ENCODE measurements around the gene COL23A1. TPM values are rescaled to one million over a fixed set of nuclear protein-coding genes. Genes with fewer than 3 reads are reported as not detected.

Gene COL23A1
- total RNA-seq, 1 experiment from 2014 or later, result 0.18 TPM

- Histone ChIP-seq H3K27me3 (replicated peaks; ENCODE audit: control insufficient read depth, insufficient read depth, low read length) (peaks cover 2% of the 10 kb centered on the region; the same call in 1 of the 2 replicates), H3K4me3 (ENCODE audit: low read depth, low read length) (no peak overlapping the region), H3K9me3 (no peaks in the 10 kb centered on the region), H3K4me1 (no peaks in the 10 kb centered on the region), H3K36me3 (ENCODE audit: control insufficient read depth, insufficient read depth, low read length) (no peaks in the 10 kb centered on the region)
- DNase-seq, result no peak
- ChIA-PET CTCF (no interaction called here), POLR2A (no interaction called here)
- Mint-ChIP-seq H3K4me3 (ENCODE audit: unreplicated experiment) (no peak overlapping the region), H3K27me3 (ENCODE audit: insufficient read depth, unreplicated experiment) (peaks cover 15% of the 10 kb centered on the region), H3K9me3 (ENCODE audit: unreplicated experiment) (peaks cover 17% of the 10 kb centered on the region), H3K27ac (ENCODE audit: unreplicated experiment) (no peak overlapping the region), H3K36me3 (ENCODE audit: insufficient read depth, unreplicated experiment) (no peaks in the 10 kb centered on the region), H3K4me1 (ENCODE audit: low read depth, unreplicated experiment) (no peaks in the 10 kb centered on the region)
- TF ChIP-seq, protein P1, sequence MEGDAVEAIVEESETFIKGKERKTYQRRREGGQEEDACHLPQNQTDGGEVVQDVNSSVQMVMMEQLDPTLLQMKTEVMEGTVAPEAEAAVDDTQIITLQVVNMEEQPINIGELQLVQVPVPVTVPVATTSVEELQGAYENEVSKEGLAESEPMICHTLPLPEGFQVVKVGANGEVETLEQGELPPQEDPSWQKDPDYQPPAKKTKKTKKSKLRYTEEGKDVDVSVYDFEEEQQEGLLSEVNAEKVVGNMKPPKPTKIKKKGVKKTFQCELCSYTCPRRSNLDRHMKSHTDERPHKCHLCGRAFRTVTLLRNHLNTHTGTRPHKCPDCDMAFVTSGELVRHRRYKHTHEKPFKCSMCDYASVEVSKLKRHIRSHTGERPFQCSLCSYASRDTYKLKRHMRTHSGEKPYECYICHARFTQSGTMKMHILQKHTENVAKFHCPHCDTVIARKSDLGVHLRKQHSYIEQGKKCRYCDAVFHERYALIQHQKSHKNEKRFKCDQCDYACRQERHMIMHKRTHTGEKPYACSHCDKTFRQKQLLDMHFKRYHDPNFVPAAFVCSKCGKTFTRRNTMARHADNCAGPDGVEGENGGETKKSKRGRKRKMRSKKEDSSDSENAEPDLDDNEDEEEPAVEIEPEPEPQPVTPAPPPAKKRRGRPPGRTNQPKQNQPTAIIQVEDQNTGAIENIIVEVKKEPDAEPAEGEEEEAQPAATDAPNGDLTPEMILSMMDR (IDR thresholded peaks at IDR 0.05; ENCODE audit: insufficient read depth in 1 of 2, low read depth in 1 of 2, low read length in 1 of 2, severe bottlenecking in 1 of 2, unreplicated experiment in 1 of 2), result no peak
- intact Hi-C loops (cut with micrococcal nuclease; ENCODE audit: unreplicated experiment), result no loop called here
- BruUV-seq (replicated peaks), result no TSS peak
These were observed 75.3 kb downstream of the COL23A1 start for GRCh38 chr5:178514851-178515418.

GRCh38 chr5:178511172-178511571 is 79.0 kb downstream of the COL23A1 start:
- Mint-ChIP-seq H3K27me3 (ENCODE audit: insufficient read depth, unreplicated experiment) (peaks cover 15% of the 10 kb centered on the region), H3K4me1 (ENCODE audit: low read depth, unreplicated experiment) (no peaks in the 10 kb centered on the region), H3K4me3 (ENCODE audit: unreplicated experiment) (no peak overlapping the region), H3K27ac (ENCODE audit: unreplicated experiment) (no peak overlapping the region), H3K9me3 (ENCODE audit: unreplicated experiment) (peaks cover 26% of the 10 kb centered on the region), H3K36me3 (ENCODE audit: insufficient read depth, unreplicated experiment) (no peaks in the 10 kb centered on the region)
- no TSS peak for BruUV-seq (replicated peaks)
- no peak overlapping the region for H3K4me3 ChIP-seq (ENCODE audit: low read depth, low read length)
- TF ChIP-seq, protein P1 (IDR thresholded peaks at IDR 0.05; ENCODE audit: insufficient read depth in 1 of 2, low read depth in 1 of 2, low read length in 1 of 2, severe bottlenecking in 1 of 2, unreplicated experiment in 1 of 2), result no peak
- H3K36me3 ChIP-seq (ENCODE audit: control insufficient read depth, insufficient read depth, low read length), result no peaks in the 10 kb centered on the region
- ChIA-PET CTCF (no interaction called here), POLR2A (no interaction called here)
- no peaks in the 10 kb centered on the region for H3K4me1 ChIP-seq
- no peak for DNase-seq
- H3K27me3 ChIP-seq (replicated peaks; ENCODE audit: control insufficient read depth, insufficient read depth, low read length), result peaks cover 2% of the 10 kb centered on the region; the same call in 1 of the 2 replicates
- intact Hi-C loops (cut with micrococcal nuclease; ENCODE audit: unreplicated experiment), result no loop called here
- no peaks in the 10 kb centered on the region; the same call in 1 of the 2 replicates for H3K9me3 ChIP-seq

DNA sequence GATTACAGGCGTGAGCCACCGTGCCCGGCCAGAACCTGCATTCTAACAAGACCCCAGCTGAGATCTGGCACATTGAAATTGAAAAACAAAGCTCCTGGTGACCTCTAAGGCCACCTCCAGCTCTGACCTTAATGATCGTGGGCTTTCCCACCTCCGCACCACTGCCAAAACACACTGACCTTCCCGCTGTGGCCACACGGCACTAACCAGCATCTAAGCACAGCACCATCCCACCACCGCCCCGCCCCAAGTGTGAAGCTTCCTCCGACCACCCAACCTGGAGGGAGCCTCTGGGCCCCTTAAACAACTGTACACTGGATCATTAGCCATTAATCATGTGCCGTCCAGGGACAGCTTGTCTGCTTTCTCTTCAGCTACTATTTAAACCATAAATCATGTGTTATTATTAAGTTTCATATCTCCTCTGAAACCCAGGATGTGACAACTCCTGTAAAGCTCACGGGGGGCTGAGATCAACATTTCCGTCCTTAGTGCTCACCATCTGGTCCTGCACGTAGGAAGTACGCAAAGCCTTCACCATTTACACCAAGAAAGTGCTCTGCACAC is 80.6 kb downstream of the COL23A1 start:
- Mint-ChIP-seq H3K4me1 (ENCODE audit: low read depth, unreplicated experiment) (no peaks in the 10 kb centered on the region), H3K4me3 (ENCODE audit: unreplicated experiment) (no peak overlapping the region), H3K36me3 (ENCODE audit: insufficient read depth, unreplicated experiment) (no peaks in the 10 kb centered on the region), H3K27me3 (ENCODE audit: insufficient read depth, unreplicated experiment) (peaks cover 6% of the 10 kb centered on the region), H3K9me3 (ENCODE audit: unreplicated experiment) (peaks cover 26% of the 10 kb centered on the region), H3K27ac (ENCODE audit: unreplicated experiment) (no peak overlapping the region)
- TF ChIP-seq, protein P1 (IDR thresholded peaks at IDR 0.05; ENCODE audit: insufficient read depth in 1 of 2, low read depth in 1 of 2, low read length in 1 of 2, severe bottlenecking in 1 of 2, unreplicated experiment in 1 of 2), result no peak
- Histone ChIP-seq H3K4me3 (ENCODE audit: low read depth, low read length) (no peak overlapping the region), H3K36me3 (ENCODE audit: control insufficient read depth, insufficient read depth, low read length) (no peaks in the 10 kb centered on the region), H3K4me1 (no peaks in the 10 kb centered on the region), H3K27me3 (replicated peaks; ENCODE audit: control insufficient read depth, insufficient read depth, low read length) (peaks cover 2% of the 10 kb centered on the region; the same call in 1 of the 2 replicates), H3K9me3 (no peaks in the 10 kb centered on the region; the same call in 1 of the 2 replicates)
- CTCF ChIA-PET, result no interaction called here
- no peak for DNase-seq
- POLR2A ChIA-PET, result no interaction called here
- BruUV-seq (replicated peaks), result no TSS peak
- intact Hi-C loops (cut with micrococcal nuclease; ENCODE audit: unreplicated experiment), result no loop called here

Data from Caco-2 (cell line).